Natural killer cell (primary cell): Measurements from ENCODE around the gene ARHGAP42. TPM values are rescaled to one million over a fixed set of nuclear protein-coding genes. Genes with fewer than 3 reads are reported as not detected.

Experiments used
- ATAC-seq, 3 donors: fragments of 150-1000 bp in 2 of 3; fragments of 200-7000 bp in 1 of 3; cut with Tn5 transposase; 1 replicate in 1 of 3; 2 replicates in 2 of 3; pipeline ENCODE4 v1.10.0; 2021; ENCODE audit warnings: mild to moderate bottlenecking in 2 of 3, moderate library complexity in 2 of 3
- DNase-seq, 2 donors: peaks; one replicate each; pipeline versions ENCODE4 v3.0.0 to v3.0.0-alpha.2; 2013 to 2021; ENCODE audit warnings: mixed read lengths in 1 of 2
- H3K27ac ChIP-seq: one replicate; pipeline ENCODE4 v1.5.1; 2013; ENCODE audit warnings: mild to moderate bottlenecking, low read length
- H3K27me3 ChIP-seq: one replicate; pipeline ENCODE4 v1.6.1; 2013; ENCODE audit warnings: low read length; ENCODE audit not compliant: control insufficient read depth, insufficient read depth
- H3K36me3 ChIP-seq: one replicate; pipeline ENCODE4 v1.6.1; 2013; ENCODE audit warnings: low read length; ENCODE audit not compliant: control insufficient read depth, insufficient read depth
- H3K4me1 ChIP-seq: one replicate; pipeline ENCODE4 v1.6.1; 2013; ENCODE audit warnings: low read length; ENCODE audit not compliant: control insufficient read depth, insufficient read depth
- H3K4me3 ChIP-seq: one replicate; pipeline ENCODE4 v1.5.1; 2013; ENCODE audit warnings: low read length
- H3K9me3 ChIP-seq: one replicate; pipeline ENCODE4 v1.6.1; 2013; ENCODE audit warnings: low read length; ENCODE audit not compliant: control insufficient read depth, insufficient read depth
- H3K27ac Mint-ChIP-seq, 2 donors: one replicate each; pipeline ENCODE4 v1.8.0; 2022; ENCODE audit warnings: mild to moderate bottlenecking in 2 of 2, mixed read lengths in 2 of 2, moderate library complexity in 1 of 2
- H3K27me3 Mint-ChIP-seq, 2 donors: one replicate each; pipeline ENCODE4 v1.8.0; 2022; ENCODE audit warnings: low read depth in 2 of 2, mixed read lengths in 2 of 2
- H3K36me3 Mint-ChIP-seq: one replicate; pipeline ENCODE4 v1.8.0; 2022; ENCODE audit warnings: mixed read lengths
- H3K4me1 Mint-ChIP-seq, 2 donors: one replicate each; pipeline ENCODE4 v1.8.0; 2022; ENCODE audit warnings: mixed read lengths in 2 of 2
- H3K4me3 Mint-ChIP-seq: one replicate; pipeline ENCODE4 v1.8.0; 2022; ENCODE audit warnings: mild to moderate bottlenecking, moderate library complexity, mixed read lengths
- H3K9me3 Mint-ChIP-seq, 2 donors: one replicate each; pipeline ENCODE4 v1.8.0; 2022; ENCODE audit warnings: mixed read lengths in 2 of 2
- CTCF ChIP-seq: fragments of 200-600 bp; IDR thresholded peaks from one replicate; pipeline ENCODE4 v1.8.0; 2022; ENCODE audit warnings: antibody characterized with exemption
- WGBS: methylation state at CpG from one replicate; pipeline ENCODE4 v1.1.7; 2013; ENCODE audit warnings: missing lambda C conversion rate; ENCODE audit not compliant: insufficient coverage; 5-methylcytosine and 5-hydroxymethylcytosine counted together
- intact Hi-C: fragments of 100-400 bp; cut with micrococcal nuclease; formaldehyde crosslinking; loops from one replicate; pipeline ENCODE4 v1.14.2; 2022
- total RNA-seq, 4 donors: library from RNA; stranded (reverse); fragments of 120-200 nt in 1 of 4; gene quantifications; one replicate each; pipeline versions ENCODE4 v1.2.3 to v1.2.4, GENCODE V29; 2013 to 2022

ARHGAP42 gene
- total RNA-seq, 3 donors from 2014 or later (not counting 1 experiment from before 2014, with no cell fraction given) = 6.0 to 7.6 (median 6.4) TPM

GRCh38 chr11:100808904-100809491, 121.9 kb downstream of the ARHGAP42 start:
- Histone ChIP-seq H3K9me3 (no peaks in the 10 kb centered on the region), H3K27me3 (no peaks in the 10 kb centered on the region), H3K27ac (no peak overlapping the region), H3K36me3 (no peaks in the 10 kb centered on the region), H3K4me1 (no peaks in the 10 kb centered on the region), H3K4me3 (no peak overlapping the region)
- Mint-ChIP-seq H3K36me3 (no peaks in the 10 kb centered on the region), H3K27ac (no peak overlapping the region), H3K9me3 (no peaks in the 10 kb centered on the region), H3K4me3 (no peak overlapping the region), H3K27me3 (no peaks in the 10 kb centered on the region), H3K4me1 (peaks cover 0 to 5% of the 10 kb centered on the region in 2 donors)
- no peak for TF ChIP-seq CTCF
- ATAC-seq (no peak), DNase-seq (no peak)
- intact Hi-C loops = no loop called here
- WGBS = 100% methylated on average over 1 of the region's 3 CpGs

GRCh38 chr11:100810146-100810545, 123.1 kb downstream of the ARHGAP42 start:
- Histone ChIP-seq H3K4me1 (no peaks in the 10 kb centered on the region), H3K27ac (no peak overlapping the region), H3K9me3 (no peaks in the 10 kb centered on the region), H3K4me3 (no peak overlapping the region), H3K36me3 (no peaks in the 10 kb centered on the region), H3K27me3 (no peaks in the 10 kb centered on the region)
- no peak overlapping the region for H3K4me3 Mint-ChIP-seq
- WGBS = 56% methylated on average over 2 of the region's 2 CpGs
- ATAC-seq = no peak
- H3K27me3 Mint-ChIP-seq = no peaks in the 10 kb centered on the region
- no peak overlapping the region for H3K27ac Mint-ChIP-seq
- TF ChIP-seq CTCF = no peak
- no peak for DNase-seq
- peaks cover 0 to 5% of the 10 kb centered on the region in 2 donors for H3K4me1 Mint-ChIP-seq
- no peaks in the 10 kb centered on the region for H3K9me3 Mint-ChIP-seq
- intact Hi-C loops = no loop called here
- H3K36me3 Mint-ChIP-seq = no peaks in the 10 kb centered on the region

- ATAC-seq (no peak), DNase-seq (no peak)
- no peaks in the 10 kb centered on the region for H3K27me3 ChIP-seq
- no peaks in the 10 kb centered on the region for H3K9me3 ChIP-seq
- no peak overlapping the region for H3K27ac ChIP-seq
- Mint-ChIP-seq H3K4me3 (no peak overlapping the region), H3K27me3 (no peaks in the 10 kb centered on the region), H3K27ac (no peak overlapping the region), H3K4me1 (peaks cover 0 to 5% of the 10 kb centered on the region in 2 donors), H3K9me3 (no peaks in the 10 kb centered on the region), H3K36me3 (no peaks in the 10 kb centered on the region)
- no peak for TF ChIP-seq CTCF
- WGBS = 96% methylated on average over 3 of the region's 3 CpGs
- H3K4me1 ChIP-seq = no peaks in the 10 kb centered on the region
- intact Hi-C loops = no loop called here
- no peak overlapping the region for H3K4me3 ChIP-seq
- H3K36me3 ChIP-seq = no peaks in the 10 kb centered on the region
Observed at GRCh38 chr11:100810666-100811065, 123.6 kb downstream of the ARHGAP42 start.

- ATAC-seq (no peak), DNase-seq (no peak)
- Mint-ChIP-seq H3K36me3 (no peaks in the 10 kb centered on the region), H3K4me1 (peaks cover 0 to 5% of the 10 kb centered on the region in 2 donors), H3K27me3 (no peaks in the 10 kb centered on the region), H3K9me3 (no peaks in the 10 kb centered on the region), H3K4me3 (no peak overlapping the region), H3K27ac (no peak overlapping the region)
- Histone ChIP-seq H3K9me3 (no peaks in the 10 kb centered on the region), H3K4me1 (no peaks in the 10 kb centered on the region), H3K27me3 (no peaks in the 10 kb centered on the region), H3K27ac (no peak overlapping the region), H3K36me3 (no peaks in the 10 kb centered on the region), H3K4me3 (no peak overlapping the region)
- 92% methylated on average over 2 of the region's 2 CpGs for WGBS
- intact Hi-C loops = no loop called here
- no peak for TF ChIP-seq CTCF
Observed at GRCh38 chr11:100812517-100812916, 125.4 kb downstream of the ARHGAP42 start.
